ENCODE data around the gene GDPGP1. TPM values are rescaled to one million over a fixed set of nuclear protein-coding genes. Genes with fewer than 3 reads are reported as not detected.

GDPGP1 gene
- total RNA-seq, 1 donor from 2014 or later = 4.1 TPM

GRCh38 chr15:90189781-90190467, 44.1 kb upstream of the GDPGP1 start:
- no peaks in the 10 kb centered on the region for H3K79me2 ChIP-seq (ENCODE audit: insufficient read depth, low read length)
- no peak overlapping the region for H3K4me2 ChIP-seq (ENCODE audit: low read length)
- DNase-seq (ENCODE audit: low read depth) (no peak), FAIRE-seq (no peak)
- H4K20me1 ChIP-seq (ENCODE audit: insufficient read depth, low read length) = no peaks in the 10 kb centered on the region
- no peak overlapping the region for H3K9ac ChIP-seq (ENCODE audit: low read length)
- Mint-ChIP-seq H3K9me3 (ENCODE audit: unreplicated experiment) (no peaks in the 10 kb centered on the region), H3K27ac (ENCODE audit: unreplicated experiment) (no peak overlapping the region), H3K4me3 (ENCODE audit: unreplicated experiment) (no peak overlapping the region), H3K4me1 (ENCODE audit: low read depth, unreplicated experiment) (no peaks in the 10 kb centered on the region), H3K36me3 (ENCODE audit: low read depth, unreplicated experiment) (no peaks in the 10 kb centered on the region), H3K27me3 (ENCODE audit: low read depth, unreplicated experiment) (peaks cover 15% of the 10 kb centered on the region)
- H3K4me1 ChIP-seq (ENCODE audit: insufficient read depth, low read length) = no peaks in the 10 kb centered on the region
- H3K36me3 ChIP-seq (ENCODE audit: insufficient read depth, low read length) = no peaks in the 10 kb centered on the region
- TF ChIP-seq EZH2 (IDR thresholded peaks at IDR 0.05; ENCODE audit: insufficient read depth, low read length) (no peak), CTCF (IDR thresholded peaks at IDR 0.05; ENCODE audit: insufficient read depth, low read depth, low read length) (no peak)
- H3K27ac ChIP-seq (ENCODE audit: low read depth, low read length) = no peak overlapping the region
- H3K9me3 ChIP-seq (ENCODE audit: insufficient read depth, low read depth, low read length) = no peaks in the 10 kb centered on the region
- no peak overlapping the region for H3K4me3 ChIP-seq (ENCODE audit: insufficient read depth, low read depth, low read length)
- H2AFZ ChIP-seq (ENCODE audit: low read depth, low read length) = no peak overlapping the region
- no peaks in the 10 kb centered on the region for H3K27me3 ChIP-seq (ENCODE audit: insufficient read depth, low read length)

- Mint-ChIP-seq H3K27ac (ENCODE audit: unreplicated experiment) (peak overlapping the region; percentile 34), H3K27me3 (ENCODE audit: low read depth, unreplicated experiment) (peaks cover 12% of the 10 kb centered on the region)
- H3K4me2 ChIP-seq (ENCODE audit: low read length) = no peak overlapping the region
Measured at GRCh38 chr15:90190606-90191343, 43.2 kb upstream of the GDPGP1 start.

More at GRCh38 chr15:90190606-90191343, 43.2 kb upstream of the GDPGP1 start:
- no peaks in the 10 kb centered on the region for H4K20me1 ChIP-seq (ENCODE audit: insufficient read depth, low read length)
- no peaks in the 10 kb centered on the region for H3K79me2 ChIP-seq (ENCODE audit: insufficient read depth, low read length)
- FAIRE-seq = no peak
- H3K4me3 Mint-ChIP-seq (ENCODE audit: unreplicated experiment) = no peak overlapping the region
- H3K27me3 ChIP-seq (ENCODE audit: insufficient read depth, low read length) = no peaks in the 10 kb centered on the region
- H3K9ac ChIP-seq (ENCODE audit: low read length) = no peak overlapping the region
- H3K9me3 Mint-ChIP-seq (ENCODE audit: unreplicated experiment) = no peaks in the 10 kb centered on the region
- TF ChIP-seq EZH2 (IDR thresholded peaks at IDR 0.05; ENCODE audit: insufficient read depth, low read length) (no peak), CTCF (IDR thresholded peaks at IDR 0.05; ENCODE audit: insufficient read depth, low read depth, low read length) (no peak)
- H2AFZ ChIP-seq (ENCODE audit: low read depth, low read length) = no peak overlapping the region
- H3K4me1 Mint-ChIP-seq (ENCODE audit: low read depth, unreplicated experiment) = no peaks in the 10 kb centered on the region
- DNase-seq (ENCODE audit: low read depth) = no peak
- H3K4me3 ChIP-seq (ENCODE audit: insufficient read depth, low read depth, low read length) = no peak overlapping the region
- no peaks in the 10 kb centered on the region for H3K36me3 ChIP-seq (ENCODE audit: insufficient read depth, low read length)
- H3K4me1 ChIP-seq (ENCODE audit: insufficient read depth, low read length) = no peaks in the 10 kb centered on the region
- no peaks in the 10 kb centered on the region for H3K9me3 ChIP-seq (ENCODE audit: insufficient read depth, low read depth, low read length)
- H3K27ac ChIP-seq (ENCODE audit: low read depth, low read length) = no peak overlapping the region
- H3K36me3 Mint-ChIP-seq (ENCODE audit: low read depth, unreplicated experiment) = no peaks in the 10 kb centered on the region
